ENCODE data around the gene MLLT3. TPM values are rescaled to one million over a fixed set of nuclear protein-coding genes. Genes with fewer than 3 reads are reported as not detected.

MLLT3 gene
- total and polyA plus RNA-seq, 8 donors: 6.5 to 48.7 (median 24.4) TPM

GRCh38 chr9:20558566-20559016 is 63.7 kb downstream of the MLLT3 start:
- TF ChIP-seq POLR2AphosphoS5 (IDR thresholded peaks at IDR 0.05): peak in 1 of 3 donors; percentile 50
- TF ChIP-seq POLR2A (IDR thresholded peaks at IDR 0.05): no peak
- Histone ChIP-seq H3K9me3 (no peaks in the 10 kb centered on the region), H3K4me3 (no peak overlapping the region), H3K27me3 (no peaks in the 10 kb centered on the region), H3K27ac (peak overlapping the region in 3 of 5 donors; percentile 10 to 35 (median 17)), H3K36me3 (no peaks in the 10 kb centered on the region), H3K4me1 (peaks cover 22 to 71% (median 45%) of the 10 kb centered on the region in 4 donors)
- DNase-seq: peak in 1 of 2 donors; percentile 33
- intact Hi-C loops (cut with DNase I; ENCODE audit: low total_unique reads): no loop called here
- 21 to 54% (median 32%) methylated on average over 2 of the region's 2 CpGs for WGBS, 5 donors

GRCh38 chr9:20557890-20558565 is 64.3 kb downstream of the MLLT3 start:
- 25 to 61% (median 43%) methylated on average over 5 of the region's 5 CpGs for WGBS, 5 donors
- Histone ChIP-seq H3K4me1 (peaks cover 25 to 71% (median 47%) of the 10 kb centered on the region in 4 donors), H3K27me3 (no peaks in the 10 kb centered on the region), H3K36me3 (no peaks in the 10 kb centered on the region), H3K27ac (peak overlapping the region in 2 of 5 donors; percentile 10 to 35), H3K4me3 (no peak overlapping the region), H3K9me3 (no peaks in the 10 kb centered on the region)
- no peak for DNase-seq
- intact Hi-C loops (cut with DNase I; ENCODE audit: low total_unique reads): no loop called here
- TF ChIP-seq POLR2A (IDR thresholded peaks at IDR 0.05) (no peak), CTCF (IDR thresholded peaks at IDR 0.05) (no peak), POLR2AphosphoS5 (IDR thresholded peaks at IDR 0.05) (no peak), EP300 (IDR thresholded peaks at IDR 0.05) (no peak)

GRCh38 chr9:20557285-20557684 is 65.0 kb downstream of the MLLT3 start:
- 88 to 100% (median 93%) methylated on average over 1 of the region's 1 CpG for WGBS, 5 donors
- peaks cover 27 to 71% (median 48%) of the 10 kb centered on the region in 4 donors for H3K4me1 ChIP-seq
- no peaks in the 10 kb centered on the region for H3K9me3 ChIP-seq
- intact Hi-C loops (cut with DNase I; ENCODE audit: low total_unique reads): no loop called here
- no peaks in the 10 kb centered on the region for H3K27me3 ChIP-seq
- H3K36me3 ChIP-seq: no peaks in the 10 kb centered on the region
- no peak overlapping the region for H3K4me3 ChIP-seq
- TF ChIP-seq CTCF (IDR thresholded peaks at IDR 0.05): no peak
- no peak for TF ChIP-seq EP300 (IDR thresholded peaks at IDR 0.05)
- no peak for TF ChIP-seq POLR2A (IDR thresholded peaks at IDR 0.05)
- no peak for TF ChIP-seq POLR2AphosphoS5 (IDR thresholded peaks at IDR 0.05)
- no peak for DNase-seq
- no peak overlapping the region for H3K27ac ChIP-seq

- no peaks in the 10 kb centered on the region for H3K9me3 ChIP-seq
- intact Hi-C loops (cut with DNase I; ENCODE audit: low total_unique reads): no loop called here
- no peak overlapping the region for H3K27ac ChIP-seq
- H3K27me3 ChIP-seq: no peaks in the 10 kb centered on the region
- TF ChIP-seq CTCF (IDR thresholded peaks at IDR 0.05) (no peak), EP300 (IDR thresholded peaks at IDR 0.05) (no peak), POLR2AphosphoS5 (IDR thresholded peaks at IDR 0.05) (no peak), POLR2A (IDR thresholded peaks at IDR 0.05) (no peak)
- H3K36me3 ChIP-seq: no peaks in the 10 kb centered on the region
- WGBS, 5 donors: 9 to 25% (median 14%) methylated on average over 1 of the region's 1 CpG
- peaks cover 30 to 67% (median 46%) of the 10 kb centered on the region in 4 donors for H3K4me1 ChIP-seq
- no peak overlapping the region for H3K4me3 ChIP-seq
- no peak for DNase-seq
Measured at GRCh38 chr9:20553558-20554149, 68.6 kb downstream of the MLLT3 start.
